ENCODE results near the gene ROR2.

ROR2 gene

GRCh38 chr9:91690540-91691249 is 259.3 kb downstream of the ROR2 start:
- ATAC-seq (replicated peaks; ENCODE audit: extremely low read depth, poor library complexity, severe bottlenecking) (no peak), DNase-seq (ENCODE audit: low spot score in 2 of 2) (no peak)
- Mint-ChIP-seq H3K27me3 (no peaks in the 10 kb centered on the region), H3K27ac (ENCODE audit: low read depth) (peak overlapping the region; percentile 19), H3K4me3 (no peak overlapping the region), H3K36me3 (ENCODE audit: insufficient read depth) (peaks cover 2% of the 10 kb centered on the region), H3K4me1 (no peaks in the 10 kb centered on the region), H3K9me3 (peaks cover 5% of the 10 kb centered on the region)

GRCh38 chr9:91689006-91689405 is 261.0 kb downstream of the ROR2 start:
- Mint-ChIP-seq H3K4me1 (no peaks in the 10 kb centered on the region), H3K9me3 (no peaks in the 10 kb centered on the region), H3K27ac (ENCODE audit: low read depth) (no peak overlapping the region), H3K4me3 (no peak overlapping the region), H3K36me3 (ENCODE audit: insufficient read depth) (no peaks in the 10 kb centered on the region), H3K27me3 (no peaks in the 10 kb centered on the region)
- no peak for DNase-seq (ENCODE audit: low spot score in 2 of 2)
- ATAC-seq (replicated peaks; ENCODE audit: extremely low read depth, poor library complexity, severe bottlenecking): no peak

GRCh38 chr9:91683269-91683668 is 266.8 kb downstream of the ROR2 start:
- Mint-ChIP-seq H3K36me3 (ENCODE audit: insufficient read depth) (no peaks in the 10 kb centered on the region), H3K4me1 (peaks cover 5% of the 10 kb centered on the region), H3K4me3 (no peak overlapping the region), H3K27ac (ENCODE audit: low read depth) (no peak overlapping the region), H3K27me3 (peaks cover 42% of the 10 kb centered on the region), H3K9me3 (no peaks in the 10 kb centered on the region)
- DNase-seq (ENCODE audit: low spot score in 2 of 2) (no peak), ATAC-seq (replicated peaks; ENCODE audit: extremely low read depth, poor library complexity, severe bottlenecking) (no peak)

GRCh38 chr9:91682806-91683205 is 267.2 kb downstream of the ROR2 start:
- H3K9me3 Mint-ChIP-seq: no peaks in the 10 kb centered on the region
- DNase-seq (ENCODE audit: low spot score in 2 of 2) (no peak), ATAC-seq (replicated peaks; ENCODE audit: extremely low read depth, poor library complexity, severe bottlenecking) (no peak)
- peaks cover 5% of the 10 kb centered on the region for H3K4me1 Mint-ChIP-seq
- no peak overlapping the region for H3K27ac Mint-ChIP-seq (ENCODE audit: low read depth)
- no peaks in the 10 kb centered on the region for H3K36me3 Mint-ChIP-seq (ENCODE audit: insufficient read depth)
- H3K27me3 Mint-ChIP-seq: peaks cover 47% of the 10 kb centered on the region
- no peak overlapping the region for H3K4me3 Mint-ChIP-seq

GRCh38 chr9:91681461-91682305 is 268.3 kb downstream of the ROR2 start:
- H3K36me3 Mint-ChIP-seq (ENCODE audit: insufficient read depth): no peaks in the 10 kb centered on the region
- DNase-seq (ENCODE audit: low spot score in 2 of 2): peak; percentile 38
- peak; percentile 73 for ATAC-seq (replicated peaks; ENCODE audit: extremely low read depth, poor library complexity, severe bottlenecking)
- H3K4me1 Mint-ChIP-seq: peaks cover 5% of the 10 kb centered on the region
- peaks cover 58% of the 10 kb centered on the region for H3K27me3 Mint-ChIP-seq
- H3K9me3 Mint-ChIP-seq: no peaks in the 10 kb centered on the region
- H3K4me3 Mint-ChIP-seq: peak overlapping the region; percentile 29
- H3K27ac Mint-ChIP-seq (ENCODE audit: low read depth): no peak overlapping the region

- Mint-ChIP-seq H3K4me3 (no peak overlapping the region), H3K9me3 (no peaks in the 10 kb centered on the region), H3K27me3 (peaks cover 65% of the 10 kb centered on the region), H3K4me1 (peaks cover 5% of the 10 kb centered on the region), H3K36me3 (ENCODE audit: insufficient read depth) (no peaks in the 10 kb centered on the region), H3K27ac (ENCODE audit: low read depth) (no peak overlapping the region)
- ATAC-seq (replicated peaks; ENCODE audit: extremely low read depth, poor library complexity, severe bottlenecking) (no peak), DNase-seq (ENCODE audit: low spot score in 2 of 2) (no peak)
Measured at GRCh38 chr9:91680998-91681397, 269.0 kb downstream of the ROR2 start.

GRCh38 chr9:91680106-91680505 is 269.9 kb downstream of the ROR2 start:
- DNase-seq (ENCODE audit: low spot score in 2 of 2) (no peak), ATAC-seq (replicated peaks; ENCODE audit: extremely low read depth, poor library complexity, severe bottlenecking) (no peak)
- no peaks in the 10 kb centered on the region for H3K36me3 Mint-ChIP-seq (ENCODE audit: insufficient read depth)
- H3K4me3 Mint-ChIP-seq: no peak overlapping the region
- H3K27me3 Mint-ChIP-seq: peaks cover 67% of the 10 kb centered on the region
- no peaks in the 10 kb centered on the region for H3K9me3 Mint-ChIP-seq
- peaks cover 5% of the 10 kb centered on the region for H3K4me1 Mint-ChIP-seq
- no peak overlapping the region for H3K27ac Mint-ChIP-seq (ENCODE audit: low read depth)

GRCh38 chr9:91678807-91679580 is 271.0 kb downstream of the ROR2 start:
- no peaks in the 10 kb centered on the region for H3K9me3 Mint-ChIP-seq

GRCh38 chr9:91677822-91678436 is 272.1 kb downstream of the ROR2 start:
- ATAC-seq (replicated peaks; ENCODE audit: extremely low read depth, poor library complexity, severe bottlenecking) (no peak), DNase-seq (ENCODE audit: low spot score in 2 of 2) (no peak)
- H3K9me3 Mint-ChIP-seq: no peaks in the 10 kb centered on the region
- H3K27ac Mint-ChIP-seq (ENCODE audit: low read depth): no peak overlapping the region
- H3K4me3 Mint-ChIP-seq: no peak overlapping the region
- peaks cover 85% of the 10 kb centered on the region for H3K27me3 Mint-ChIP-seq
- H3K4me1 Mint-ChIP-seq: peaks cover 5% of the 10 kb centered on the region
- no peaks in the 10 kb centered on the region for H3K36me3 Mint-ChIP-seq (ENCODE audit: insufficient read depth)

More at GRCh38 chr9:91678807-91679580, 271.0 kb downstream of the ROR2 start:
- H3K4me1 Mint-ChIP-seq: peaks cover 5% of the 10 kb centered on the region
- H3K27ac Mint-ChIP-seq (ENCODE audit: low read depth): no peak overlapping the region
- H3K27me3 Mint-ChIP-seq: peaks cover 77% of the 10 kb centered on the region
- no peak for DNase-seq (ENCODE audit: low spot score in 2 of 2)
- H3K4me3 Mint-ChIP-seq: no peak overlapping the region
- no peaks in the 10 kb centered on the region for H3K36me3 Mint-ChIP-seq (ENCODE audit: insufficient read depth)
- no peak for ATAC-seq (replicated peaks; ENCODE audit: extremely low read depth, poor library complexity, severe bottlenecking)

GRCh38 chr9:91677331-91677730 is 272.7 kb downstream of the ROR2 start:
- Mint-ChIP-seq H3K36me3 (ENCODE audit: insufficient read depth) (no peaks in the 10 kb centered on the region), H3K4me1 (peaks cover 5% of the 10 kb centered on the region), H3K4me3 (no peak overlapping the region), H3K27ac (ENCODE audit: low read depth) (no peak overlapping the region), H3K9me3 (no peaks in the 10 kb centered on the region), H3K27me3 (peaks cover 85% of the 10 kb centered on the region)
- ATAC-seq (replicated peaks; ENCODE audit: extremely low read depth, poor library complexity, severe bottlenecking) (no peak), DNase-seq (ENCODE audit: low spot score in 2 of 2) (no peak)

- DNase-seq (ENCODE audit: low spot score in 2 of 2): no peak
- H3K27me3 Mint-ChIP-seq: peaks cover 86% of the 10 kb centered on the region
- no peak overlapping the region for H3K27ac Mint-ChIP-seq (ENCODE audit: low read depth)
- ATAC-seq (replicated peaks; ENCODE audit: extremely low read depth, poor library complexity, severe bottlenecking): no peak
- no peaks in the 10 kb centered on the region for H3K36me3 Mint-ChIP-seq (ENCODE audit: insufficient read depth)
- H3K4me3 Mint-ChIP-seq: no peak overlapping the region
- H3K9me3 Mint-ChIP-seq: no peaks in the 10 kb centered on the region
- no peaks in the 10 kb centered on the region for H3K4me1 Mint-ChIP-seq
Measured at GRCh38 chr9:91676046-91676445, 274.0 kb downstream of the ROR2 start.

- Mint-ChIP-seq H3K27me3 (peaks cover 32% of the 10 kb centered on the region), H3K27ac (ENCODE audit: low read depth) (no peak overlapping the region)
- DNase-seq (ENCODE audit: low spot score in 2 of 2): no peak
Measured at GRCh38 chr9:91664663-91665062, 285.4 kb downstream of the ROR2 start.

More at GRCh38 chr9:91664663-91665062, 285.4 kb downstream of the ROR2 start:
- Mint-ChIP-seq H3K4me1 (no peaks in the 10 kb centered on the region), H3K36me3 (ENCODE audit: insufficient read depth) (no peaks in the 10 kb centered on the region), H3K4me3 (no peak overlapping the region), H3K9me3 (no peaks in the 10 kb centered on the region)
- ATAC-seq (replicated peaks; ENCODE audit: extremely low read depth, poor library complexity, severe bottlenecking): no peak

Measured in central memory CD8-positive, alpha-beta T cell (primary cell).